Caco-2 (cell line): ENCODE measurements around the gene EMILIN2. TPM values are rescaled to one million over a fixed set of nuclear protein-coding genes. Genes with fewer than 3 reads are reported as not detected.

Source experiments
- BruUV-seq: library from RNA; stranded (reverse); fragments of 400-500 nt; replicated peaks from 2 replicates; lab custom pipeline; 2021; lab: Mats Ljungman, UMichigan
- CTCF ChIA-PET: fragments of 300-600 bp; sonication (Branson Sonifier 250); formaldehyde crosslinking; loops from one replicate; lab custom pipeline; 2022; ENCODE audit warnings: antibody characterized with exemption; lab: Charles Lee
- POLR2A ChIA-PET: fragments of 300-600 bp; sonication (Branson Sonifier 250); formaldehyde crosslinking; loops from one replicate; lab custom pipeline; 2022; ENCODE audit warnings: antibody characterized with exemption; lab: Charles Lee
- DNase-seq, 2 experiments: peaks; one replicate each; pipeline versions ENCODE4 v3.0.0 to v3.0.0-alpha.2; 2020 to 2022
- H3K27me3 ChIP-seq: replicated peaks from 2 replicates; pipeline ENCODE4 v1.6.0; 2011; ENCODE audit warnings: low read length; ENCODE audit not compliant: control insufficient read depth, insufficient read depth
- H3K36me3 ChIP-seq: 2 replicates; pipeline ENCODE4 v1.5.1; 2011; ENCODE audit warnings: low read length; ENCODE audit not compliant: control insufficient read depth, insufficient read depth
- H3K4me1 ChIP-seq: fragments of 250-450 bp; sonication (Bioruptor Pico); 2 replicates; pipeline ENCODE4 v1.5.1; 2020; ENCODE audit warnings: mild to moderate bottlenecking
- H3K4me3 ChIP-seq: 2 replicates; pipeline ENCODE4 v1.5.1; 2011; ENCODE audit warnings: low read depth, mild to moderate bottlenecking, control low read depth, low read length
- H3K9me3 ChIP-seq: fragments of 250-450 bp; sonication (Bioruptor Pico); 2 replicates; pipeline ENCODE4 v1.5.1; 2020; ENCODE audit warnings: mild to moderate bottlenecking, moderate library complexity
- H3K27ac Mint-ChIP-seq: one replicate; pipeline ENCODE4 v1.8.0; 2022; ENCODE audit warnings: mixed read lengths; ENCODE audit not compliant: unreplicated experiment
- H3K27me3 Mint-ChIP-seq: one replicate; pipeline ENCODE4 v1.8.0; 2022; ENCODE audit warnings: mixed read lengths; ENCODE audit not compliant: insufficient read depth, unreplicated experiment
- H3K36me3 Mint-ChIP-seq: one replicate; pipeline ENCODE4 v1.8.0; 2022; ENCODE audit warnings: mild to moderate bottlenecking, mixed read lengths; ENCODE audit not compliant: insufficient read depth, unreplicated experiment
- H3K4me1 Mint-ChIP-seq: one replicate; pipeline ENCODE4 v1.8.0; 2022; ENCODE audit warnings: low read depth, mixed read lengths; ENCODE audit not compliant: unreplicated experiment
- H3K4me3 Mint-ChIP-seq: one replicate; pipeline ENCODE4 v1.8.0; 2022; ENCODE audit warnings: mild to moderate bottlenecking, moderate library complexity, mixed read lengths; ENCODE audit not compliant: unreplicated experiment
- H3K9me3 Mint-ChIP-seq: one replicate; pipeline ENCODE4 v1.8.0; 2022; ENCODE audit warnings: mixed read lengths; ENCODE audit not compliant: unreplicated experiment
- CTCF ChIP-seq, 2 experiments: fragments of 200-600 bp in 1 of 2; IDR thresholded peaks; 1 replicate in 1 of 2; 2 replicates in 1 of 2; pipeline versions ENCODE4 v1.5.1 to v1.8.0; 2011 to 2022; ENCODE audit warnings: antibody characterized with exemption in 1 of 2, control low read depth in 1 of 2, inconsistent platforms in 1 of 2, low read depth in 1 of 2, low read length in 1 of 2, mild to moderate bottlenecking in 1 of 2, moderate library complexity in 1 of 2; ENCODE audit not compliant: insufficient read depth in 1 of 2, severe bottlenecking in 1 of 2, unreplicated experiment in 1 of 2
- intact Hi-C: fragments of 100-400 bp; cut with micrococcal nuclease; formaldehyde crosslinking; loops from one replicate; pipeline ENCODE4 v1.10.0; 2022; ENCODE audit not compliant: unreplicated experiment
- total RNA-seq: library from RNA; stranded (reverse); gene quantifications from 2 replicates; pipeline ENCODE4 v1.2.3, GENCODE V29; 2022

Gene EMILIN2
- total RNA-seq, 1 experiment from 2014 or later, result 53.4 TPM

DNA sequence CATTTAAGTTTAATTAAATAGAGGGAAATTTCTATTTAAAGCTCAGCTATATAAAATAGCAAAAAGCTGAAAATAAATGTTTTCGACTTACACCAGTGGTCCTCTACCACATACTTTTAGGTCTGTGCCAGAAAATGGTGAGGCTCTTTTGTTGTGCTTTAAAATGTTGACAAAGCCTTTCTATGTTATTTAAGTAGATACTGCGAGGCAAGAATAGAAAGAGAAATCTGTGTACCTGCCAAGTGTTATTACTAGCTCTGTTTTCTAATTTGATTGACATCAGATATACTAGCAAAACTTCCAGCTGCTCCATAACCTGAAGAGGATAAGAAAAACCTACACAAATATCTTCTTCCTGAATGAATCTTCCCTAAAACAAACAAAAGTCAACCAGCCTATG lies 112.5 kb downstream of the EMILIN2 start:
- intact Hi-C loops, result no loop called here
- peaks cover 31% of the 10 kb centered on the region for H3K36me3 Mint-ChIP-seq
- DNase-seq, result no peak
- H3K27me3 ChIP-seq, result no peaks in the 10 kb centered on the region
- H3K4me1 ChIP-seq, result no peaks in the 10 kb centered on the region
- ChIA-PET CTCF (no interaction called here), POLR2A (no interaction called here)
- TF ChIP-seq CTCF (IDR thresholded peaks at IDR 0.05; ENCODE audit: insufficient read depth in 1 of 2, low read depth in 1 of 2, low read length in 1 of 2, severe bottlenecking in 1 of 2, unreplicated experiment in 1 of 2), result no peak
- BruUV-seq, result no TSS peak
- H3K9me3 ChIP-seq, result no peaks in the 10 kb centered on the region
- no peak overlapping the region for H3K4me3 ChIP-seq
- no peaks in the 10 kb centered on the region for H3K27me3 Mint-ChIP-seq
- no peaks in the 10 kb centered on the region for H3K4me1 Mint-ChIP-seq
- H3K9me3 Mint-ChIP-seq, result no peaks in the 10 kb centered on the region
- H3K27ac Mint-ChIP-seq, result no peak overlapping the region
- no peak overlapping the region for H3K4me3 Mint-ChIP-seq
- peaks cover 2% of the 10 kb centered on the region; the same call in 1 of the 2 replicates for H3K36me3 ChIP-seq

- no peak overlapping the region for H3K4me3 Mint-ChIP-seq
- CTCF ChIA-PET, result no interaction called here
- POLR2A ChIA-PET, result no interaction called here
Measured at GRCh38 chr18:2960983-2961696, 114.3 kb downstream of the EMILIN2 start.

DNA sequence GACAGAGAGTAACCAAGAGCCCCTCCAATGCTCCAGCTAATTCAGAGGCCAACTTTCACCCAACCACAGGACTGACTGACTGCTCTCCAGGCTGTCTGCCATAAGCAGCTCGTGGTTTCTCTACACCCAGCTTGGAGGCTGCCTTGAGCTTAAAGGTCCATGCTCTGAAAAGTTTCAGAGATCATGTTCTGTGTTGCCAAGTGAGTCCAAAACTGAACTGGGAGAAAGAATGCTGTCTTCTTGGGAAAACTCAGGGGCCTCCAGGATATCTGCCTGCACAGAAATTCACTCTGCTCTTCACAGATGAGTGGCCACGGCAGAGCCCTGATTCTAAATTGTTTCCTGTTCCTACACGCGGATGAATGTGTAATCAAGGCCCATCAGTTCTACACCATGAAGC lies 115.0 kb downstream of the EMILIN2 start:
- H3K4me1 Mint-ChIP-seq, result no peaks in the 10 kb centered on the region
- no peak for DNase-seq
- CTCF ChIA-PET, result no interaction called here
- TF ChIP-seq CTCF (IDR thresholded peaks at IDR 0.05; ENCODE audit: insufficient read depth in 1 of 2, low read depth in 1 of 2, low read length in 1 of 2, severe bottlenecking in 1 of 2, unreplicated experiment in 1 of 2), result no peak
- Histone ChIP-seq H3K27me3 (no peaks in the 10 kb centered on the region), H3K9me3 (no peaks in the 10 kb centered on the region), H3K4me3 (no peak overlapping the region), H3K4me1 (peaks cover 10% of the 10 kb centered on the region), H3K36me3 (no peaks in the 10 kb centered on the region)
- no TSS peak for BruUV-seq
- intact Hi-C loops, result no loop called here
- H3K27ac Mint-ChIP-seq, result no peak overlapping the region
- POLR2A ChIA-PET, result no interaction called here
- H3K4me3 Mint-ChIP-seq, result no peak overlapping the region
- H3K27me3 Mint-ChIP-seq, result no peaks in the 10 kb centered on the region
- peaks cover 8% of the 10 kb centered on the region for H3K36me3 Mint-ChIP-seq
- H3K9me3 Mint-ChIP-seq, result no peaks in the 10 kb centered on the region

More at GRCh38 chr18:2960983-2961696, 114.3 kb downstream of the EMILIN2 start:
- intact Hi-C loops, result no loop called here
- H3K27ac Mint-ChIP-seq, result no peak overlapping the region
- no peaks in the 10 kb centered on the region for H3K4me1 Mint-ChIP-seq
- H3K27me3 Mint-ChIP-seq, result no peaks in the 10 kb centered on the region
- no peaks in the 10 kb centered on the region for H3K27me3 ChIP-seq
- H3K4me1 ChIP-seq, result peaks cover 4% of the 10 kb centered on the region; the same call in 1 of the 2 replicates
- H3K36me3 ChIP-seq, result no peaks in the 10 kb centered on the region
- no peaks in the 10 kb centered on the region for H3K9me3 ChIP-seq
- no TSS peak for BruUV-seq
- H3K9me3 Mint-ChIP-seq, result no peaks in the 10 kb centered on the region
- no peak for DNase-seq
- TF ChIP-seq CTCF (IDR thresholded peaks at IDR 0.05; ENCODE audit: insufficient read depth in 1 of 2, low read depth in 1 of 2, low read length in 1 of 2, severe bottlenecking in 1 of 2, unreplicated experiment in 1 of 2), result no peak
- H3K4me3 ChIP-seq, result no peak overlapping the region
- H3K36me3 Mint-ChIP-seq, result peaks cover 13% of the 10 kb centered on the region
